Measurements from ENCODE around the gene IKZF2. TPM values are rescaled to one million over a fixed set of nuclear protein-coding genes. Genes with fewer than 3 reads are reported as not detected.
A peak's percentile ranks its signal among the peaks of the same experiment; 100 is the strongest.

IKZF2 gene
- total RNA-seq, 1 experiment from 2014 or later, result 0.44 TPM

DNA sequence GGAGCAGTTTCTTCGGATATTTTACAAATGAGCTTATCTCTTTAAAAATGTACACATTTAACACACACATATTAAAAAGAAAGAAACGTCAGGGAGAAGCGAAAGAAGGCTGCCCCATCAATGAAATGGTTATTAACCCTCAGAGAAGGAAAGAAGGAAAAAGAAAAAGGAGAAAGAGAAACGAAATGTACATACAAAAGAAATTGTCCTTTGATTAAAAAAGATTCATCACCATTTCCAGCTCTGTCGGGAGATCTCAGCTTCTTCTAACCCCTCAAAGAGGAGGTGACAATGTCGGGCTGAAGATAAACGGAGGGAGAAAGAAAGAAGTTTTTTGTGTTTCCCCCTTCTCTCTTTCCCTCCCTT, 1.5 kb downstream of the IKZF2 start:
- intact Hi-C loops (cut with micrococcal nuclease; ENCODE audit: unreplicated experiment), result loop anchor here (10.0 kb wide), 1 partner anchor 555 kb away; no protein-coding TSS in a partner anchor
- Histone ChIP-seq H3K36me3 (ENCODE audit: control insufficient read depth, insufficient read depth, low read length) (no peaks in the 10 kb centered on the region), H3K27me3 (ENCODE audit: control insufficient read depth, insufficient read depth, low read length) (peaks cover 25% of the 10 kb centered on the region), H3K9me3 (ENCODE audit: control insufficient read depth, insufficient read depth, low read depth, low read length) (no peaks in the 10 kb centered on the region), H3K27ac (ENCODE audit: low read length) (no peak overlapping the region), H3K4me3 (ENCODE audit: low read depth in 2 of 2, low read length in 2 of 2) (peak overlapping the region in 1 of 2 experiments; percentile 21; a peak in 2 of 4 replicates), H3K4me1 (ENCODE audit: control insufficient read depth, insufficient read depth, low read length) (peaks cover 9% of the 10 kb centered on the region)
- TF ChIP-seq POLR2AphosphoS5 (IDR thresholded peaks at IDR 0.05; ENCODE audit: low read depth, low read length) (no peak), TCF7L2 (IDR thresholded peaks at IDR 0.05; ENCODE audit: low read depth, low read length) (no peak), SIN3A (IDR thresholded peaks at IDR 0.05; ENCODE audit: borderline replicate concordance, insufficient read depth, low read depth, low read length) (no peak)
- TF ChIP-seq, protein P1, sequence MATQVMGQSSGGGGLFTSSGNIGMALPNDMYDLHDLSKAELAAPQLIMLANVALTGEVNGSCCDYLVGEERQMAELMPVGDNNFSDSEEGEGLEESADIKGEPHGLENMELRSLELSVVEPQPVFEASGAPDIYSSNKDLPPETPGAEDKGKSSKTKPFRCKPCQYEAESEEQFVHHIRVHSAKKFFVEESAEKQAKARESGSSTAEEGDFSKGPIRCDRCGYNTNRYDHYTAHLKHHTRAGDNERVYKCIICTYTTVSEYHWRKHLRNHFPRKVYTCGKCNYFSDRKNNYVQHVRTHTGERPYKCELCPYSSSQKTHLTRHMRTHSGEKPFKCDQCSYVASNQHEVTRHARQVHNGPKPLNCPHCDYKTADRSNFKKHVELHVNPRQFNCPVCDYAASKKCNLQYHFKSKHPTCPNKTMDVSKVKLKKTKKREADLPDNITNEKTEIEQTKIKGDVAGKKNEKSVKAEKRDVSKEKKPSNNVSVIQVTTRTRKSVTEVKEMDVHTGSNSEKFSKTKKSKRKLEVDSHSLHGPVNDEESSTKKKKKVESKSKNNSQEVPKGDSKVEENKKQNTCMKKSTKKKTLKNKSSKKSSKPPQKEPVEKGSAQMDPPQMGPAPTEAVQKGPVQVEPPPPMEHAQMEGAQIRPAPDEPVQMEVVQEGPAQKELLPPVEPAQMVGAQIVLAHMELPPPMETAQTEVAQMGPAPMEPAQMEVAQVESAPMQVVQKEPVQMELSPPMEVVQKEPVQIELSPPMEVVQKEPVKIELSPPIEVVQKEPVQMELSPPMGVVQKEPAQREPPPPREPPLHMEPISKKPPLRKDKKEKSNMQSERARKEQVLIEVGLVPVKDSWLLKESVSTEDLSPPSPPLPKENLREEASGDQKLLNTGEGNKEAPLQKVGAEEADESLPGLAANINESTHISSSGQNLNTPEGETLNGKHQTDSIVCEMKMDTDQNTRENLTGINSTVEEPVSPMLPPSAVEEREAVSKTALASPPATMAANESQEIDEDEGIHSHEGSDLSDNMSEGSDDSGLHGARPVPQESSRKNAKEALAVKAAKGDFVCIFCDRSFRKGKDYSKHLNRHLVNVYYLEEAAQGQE (IDR thresholded peaks at IDR 0.05; ENCODE audit: insufficient read depth in 1 of 2, low read depth in 2 of 2, low read length in 1 of 2), result no peak
- TF ChIP-seq, protein P2, sequence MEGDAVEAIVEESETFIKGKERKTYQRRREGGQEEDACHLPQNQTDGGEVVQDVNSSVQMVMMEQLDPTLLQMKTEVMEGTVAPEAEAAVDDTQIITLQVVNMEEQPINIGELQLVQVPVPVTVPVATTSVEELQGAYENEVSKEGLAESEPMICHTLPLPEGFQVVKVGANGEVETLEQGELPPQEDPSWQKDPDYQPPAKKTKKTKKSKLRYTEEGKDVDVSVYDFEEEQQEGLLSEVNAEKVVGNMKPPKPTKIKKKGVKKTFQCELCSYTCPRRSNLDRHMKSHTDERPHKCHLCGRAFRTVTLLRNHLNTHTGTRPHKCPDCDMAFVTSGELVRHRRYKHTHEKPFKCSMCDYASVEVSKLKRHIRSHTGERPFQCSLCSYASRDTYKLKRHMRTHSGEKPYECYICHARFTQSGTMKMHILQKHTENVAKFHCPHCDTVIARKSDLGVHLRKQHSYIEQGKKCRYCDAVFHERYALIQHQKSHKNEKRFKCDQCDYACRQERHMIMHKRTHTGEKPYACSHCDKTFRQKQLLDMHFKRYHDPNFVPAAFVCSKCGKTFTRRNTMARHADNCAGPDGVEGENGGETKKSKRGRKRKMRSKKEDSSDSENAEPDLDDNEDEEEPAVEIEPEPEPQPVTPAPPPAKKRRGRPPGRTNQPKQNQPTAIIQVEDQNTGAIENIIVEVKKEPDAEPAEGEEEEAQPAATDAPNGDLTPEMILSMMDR (IDR thresholded peaks at IDR 0.05), result no peak
- DNase-seq (ENCODE audit: low read depth, low spot score) (no peak), ATAC-seq (no peak)
- ChIA-PET CTCF (interaction anchor here (0.7 kb wide), 1 partner anchor 112 kb away, joined by 9 read pairs; no protein-coding TSS in a partner anchor), POLR2A (no interaction called here)
- in situ Hi-C loops (cut with HindIII; ENCODE audit: low pct_unique_long_range_greater_than_20kb, low sequenced_read_pairs), result no loop called here
- BruUV-seq (replicated peaks), result no TSS peak

DNA sequence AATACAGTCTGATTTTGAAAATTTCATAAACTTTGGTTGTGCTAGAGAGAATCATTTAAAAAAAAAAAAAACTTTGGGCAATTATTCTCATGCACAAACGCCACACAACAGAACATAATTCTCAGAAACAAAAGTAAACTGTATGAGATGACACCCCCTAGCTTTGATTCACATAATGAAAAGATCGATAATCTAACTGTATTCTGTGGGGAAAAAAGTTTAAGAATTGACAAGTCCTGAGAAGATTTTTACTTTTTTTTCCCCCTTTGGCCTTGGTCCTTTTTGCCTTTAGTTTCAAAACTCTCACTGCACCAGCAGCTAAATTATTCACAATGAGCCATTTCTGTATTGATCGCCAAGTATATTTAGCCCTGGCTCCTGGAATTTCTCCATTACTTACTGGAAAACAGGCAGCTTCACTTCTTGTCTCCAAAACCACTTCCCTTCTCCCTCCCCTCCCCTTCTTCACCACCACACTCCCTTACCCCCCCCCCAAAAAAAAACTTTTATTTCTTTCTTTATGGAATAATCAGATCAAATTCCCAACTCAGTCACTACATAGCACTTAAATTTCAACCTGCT, 2.0 kb downstream of the IKZF2 start:
- Histone ChIP-seq H3K9me3 (ENCODE audit: control insufficient read depth, insufficient read depth, low read depth, low read length) (no peaks in the 10 kb centered on the region), H3K4me3 (ENCODE audit: low read depth in 2 of 2, low read length in 2 of 2) (no peak overlapping the region; a peak in 1 of 4 replicates), H3K27me3 (ENCODE audit: control insufficient read depth, insufficient read depth, low read length) (peaks cover 25% of the 10 kb centered on the region), H3K27ac (ENCODE audit: low read length) (no peak overlapping the region), H3K4me1 (ENCODE audit: control insufficient read depth, insufficient read depth, low read length) (peaks cover 9% of the 10 kb centered on the region), H3K36me3 (ENCODE audit: control insufficient read depth, insufficient read depth, low read length) (no peaks in the 10 kb centered on the region)
- TF ChIP-seq, protein P1 (IDR thresholded peaks at IDR 0.05; ENCODE audit: insufficient read depth in 1 of 2, low read depth in 2 of 2, low read length in 1 of 2), result no peak
- TF ChIP-seq SIN3A (IDR thresholded peaks at IDR 0.05; ENCODE audit: borderline replicate concordance, insufficient read depth, low read depth, low read length), result no peak
- TF ChIP-seq TCF7L2 (IDR thresholded peaks at IDR 0.05; ENCODE audit: low read depth, low read length), result no peak
- TF ChIP-seq, protein P2 (IDR thresholded peaks at IDR 0.05), result no peak
- TF ChIP-seq POLR2AphosphoS5 (IDR thresholded peaks at IDR 0.05; ENCODE audit: low read depth, low read length), result no peak
- ChIA-PET CTCF (interaction anchor here (0.7 kb wide), 1 partner anchor 111 kb away, joined by 9 read pairs; no protein-coding TSS in a partner anchor), POLR2A (no interaction called here)
- intact Hi-C loops (cut with micrococcal nuclease; ENCODE audit: unreplicated experiment) (no loop called here), in situ Hi-C loops (cut with HindIII; ENCODE audit: low pct_unique_long_range_greater_than_20kb, low sequenced_read_pairs) (no loop called here)
- no TSS peak for BruUV-seq (replicated peaks)
- ATAC-seq (no peak), DNase-seq (ENCODE audit: low read depth, low spot score) (no peak)
